Retina (tissue), 1 donor: Measurements from ENCODE around the gene TP53BP2.

Experiments
- DNase-seq: peaks from one replicate; pipeline ENCODE4 v3.0.0-alpha.2; 2016

TP53BP2 gene

DNA sequence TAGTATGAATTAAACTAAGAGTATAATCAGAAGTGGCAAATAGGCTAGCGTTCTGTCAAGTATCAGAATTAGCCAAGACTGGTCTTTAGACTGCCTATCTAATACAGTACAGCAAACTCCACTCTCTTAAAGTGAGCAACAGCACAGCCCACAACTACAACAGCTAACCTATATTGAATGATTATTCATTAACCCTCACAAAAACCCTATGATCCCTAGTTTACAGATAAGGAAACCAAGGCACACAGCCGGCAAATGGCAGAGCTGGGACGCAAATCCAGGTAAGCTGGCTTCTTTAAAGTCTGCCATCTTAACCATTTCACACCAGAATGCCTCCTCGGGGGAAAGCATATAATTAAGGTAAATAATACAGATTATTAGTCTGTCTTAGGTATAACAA lies 52.0 kb downstream of the TP53BP2 start:
- no peak for DNase-seq

- DNase-seq = no peak
Observed at GRCh38 chr1:223792046-223792445, 53.7 kb downstream of the TP53BP2 start.

DNA sequence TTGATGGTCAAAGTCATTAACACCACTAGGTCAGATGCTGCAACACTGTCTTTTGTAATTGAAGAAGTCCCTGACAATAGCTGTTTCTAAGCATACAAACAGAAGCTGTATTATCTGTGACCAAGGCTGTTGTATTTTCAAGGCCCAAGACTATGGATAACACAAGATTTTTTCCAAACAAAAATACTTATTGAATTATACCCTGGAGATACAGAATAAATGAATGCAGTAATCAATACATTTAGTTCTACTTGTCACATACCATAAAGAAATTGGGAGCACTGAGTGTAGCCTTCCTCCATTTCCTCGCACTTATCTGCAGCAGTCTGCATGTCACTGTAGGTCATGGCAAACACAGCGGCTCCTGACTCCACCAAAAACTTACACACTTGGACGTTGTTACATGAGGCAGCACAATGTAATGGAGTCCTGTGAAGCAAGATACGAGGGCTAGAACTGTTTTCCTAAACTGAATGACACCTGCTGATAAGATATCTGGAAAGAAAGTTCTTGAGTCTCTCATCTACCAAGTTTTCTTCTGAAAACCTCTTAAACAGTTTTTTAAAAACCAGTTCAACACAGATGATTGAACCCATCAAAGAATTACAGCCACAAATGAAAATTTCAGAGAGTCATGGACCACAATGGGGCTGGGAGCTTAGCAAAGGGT lies 56.9 kb downstream of the TP53BP2 start:
- DNase-seq = no peak

DNA sequence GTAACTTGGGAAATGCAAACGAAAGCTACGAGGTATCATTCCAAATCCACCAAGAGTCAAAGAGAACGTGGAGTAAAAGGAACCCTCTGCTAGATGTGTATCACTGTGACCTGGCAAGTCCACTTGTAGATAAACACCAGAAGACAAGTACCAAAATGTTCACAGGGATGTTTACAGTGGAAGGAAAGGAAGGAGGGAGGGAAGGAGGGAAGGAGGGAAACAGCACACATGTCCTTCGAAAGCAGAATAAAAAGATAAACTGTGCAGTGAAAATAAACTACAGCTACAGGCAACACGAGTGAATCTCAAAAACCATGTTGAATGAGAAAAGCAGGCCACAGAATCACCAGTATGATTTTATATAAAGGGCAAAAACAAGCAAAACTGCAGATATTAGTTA lies 59.9 kb downstream of the TP53BP2 start:
- no peak for DNase-seq

DNA sequence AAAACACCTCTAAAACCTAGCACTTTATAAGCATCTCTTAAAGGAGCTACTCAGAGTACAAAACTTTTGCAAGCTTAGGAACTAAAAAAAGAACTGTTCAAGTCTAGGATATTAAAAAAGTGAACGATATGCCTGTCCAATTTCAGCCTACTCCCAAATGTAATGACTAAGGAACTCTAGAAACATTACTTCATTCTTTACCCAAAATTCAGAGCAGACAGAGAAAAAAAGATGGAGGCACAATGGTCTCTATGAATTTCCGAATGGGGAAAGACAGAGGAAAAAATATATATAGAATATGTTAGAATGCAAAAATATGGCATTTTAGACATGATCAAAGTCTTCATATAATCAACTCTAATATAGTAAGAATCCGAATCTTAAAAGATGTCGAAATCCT lies 61.2 kb downstream of the TP53BP2 start:
- no peak for DNase-seq

GRCh38 chr1:223783676-223784075 lies 62.1 kb downstream of the TP53BP2 start:
- no peak for DNase-seq

DNA sequence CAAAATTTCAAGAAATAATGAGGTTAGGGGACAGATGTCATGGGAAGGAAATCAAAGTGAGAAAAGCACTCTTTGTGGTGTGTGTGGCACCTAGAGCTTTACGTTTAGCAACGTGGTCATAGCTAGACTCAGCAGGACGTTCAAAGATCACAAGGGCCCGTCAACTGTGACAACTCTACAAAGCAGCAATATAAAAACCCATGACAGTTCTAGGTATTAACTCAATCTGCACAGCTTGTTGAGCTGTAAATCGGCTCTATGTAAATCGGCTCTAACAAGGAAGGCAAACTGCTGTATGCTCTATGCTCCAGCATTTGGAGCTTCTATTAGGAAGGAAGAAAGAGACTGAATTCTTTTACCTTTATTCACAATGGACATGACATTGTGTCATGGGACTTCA lies 64.8 kb downstream of the TP53BP2 start:
- DNase-seq = no peak

DNA sequence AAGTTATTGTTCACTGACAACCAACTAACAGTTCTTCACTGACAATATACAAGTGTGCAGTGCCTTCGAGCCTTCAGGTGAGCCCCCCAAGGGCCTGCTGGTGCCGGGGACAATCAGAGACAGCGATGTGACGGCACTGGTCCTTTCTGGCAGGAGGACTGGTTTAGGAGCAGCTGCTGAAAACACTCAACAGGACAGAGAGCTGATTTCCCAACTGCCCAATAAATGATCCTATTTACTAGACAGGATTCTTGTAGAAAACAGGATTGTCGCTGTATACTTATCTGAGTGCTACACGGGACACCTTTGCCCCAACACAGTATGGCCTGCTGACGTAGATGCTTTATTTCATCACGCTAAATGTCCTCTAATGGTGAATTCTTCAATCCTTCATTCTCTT lies 65.4 kb downstream of the TP53BP2 start:
- DNase-seq = no peak

DNA sequence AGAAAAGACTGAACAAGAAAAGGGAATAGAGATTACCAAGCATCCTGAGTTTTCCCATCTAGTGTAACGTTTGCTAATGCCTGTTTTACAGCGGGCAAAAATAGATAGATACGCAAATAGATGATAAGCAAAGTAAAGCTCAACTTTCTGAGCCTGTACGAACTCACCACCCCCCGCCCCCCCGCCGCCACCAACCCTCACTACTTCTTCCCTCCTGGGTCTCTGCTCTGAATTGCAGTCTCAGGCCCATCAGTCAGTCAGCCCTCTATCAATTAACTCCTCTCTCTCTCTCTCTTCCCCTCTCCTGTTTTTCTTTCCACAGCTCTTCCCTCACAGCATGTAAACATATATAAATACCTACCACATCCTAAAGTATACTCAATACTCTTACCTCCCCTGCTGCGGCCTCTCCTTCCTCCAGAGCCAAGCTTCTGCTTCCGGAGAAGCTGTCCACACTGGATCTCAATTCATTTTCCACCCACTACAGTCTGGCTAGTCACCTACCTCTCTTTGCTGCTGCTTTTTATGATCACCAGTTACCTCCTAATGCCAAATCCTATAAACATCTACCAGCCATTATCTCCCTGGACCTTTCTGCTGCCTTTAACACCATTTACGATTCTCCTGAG lies 68.8 kb downstream of the TP53BP2 start:
- no peak for DNase-seq

GRCh38 chr1:223776075-223776814 lies 69.5 kb downstream of the TP53BP2 start:
- no peak for DNase-seq

DNA sequence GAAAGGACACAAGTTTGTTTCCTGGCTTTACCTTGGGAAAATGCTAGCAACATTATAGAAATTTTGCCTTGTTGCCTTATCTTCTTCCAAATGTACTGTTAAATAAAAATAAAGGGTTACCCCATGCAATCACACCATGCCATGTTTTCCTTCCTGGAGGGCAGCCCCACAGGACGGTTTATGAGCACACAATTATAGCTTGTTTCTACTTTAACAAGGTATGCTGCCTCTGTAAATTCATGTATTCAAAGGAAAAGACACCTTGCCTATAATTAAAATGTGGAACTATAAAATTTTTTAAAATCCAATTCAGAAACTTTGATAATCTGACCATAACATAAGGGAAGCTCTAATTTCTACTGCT lies 70.1 kb downstream of the TP53BP2 start:
- DNase-seq = no peak

DNA sequence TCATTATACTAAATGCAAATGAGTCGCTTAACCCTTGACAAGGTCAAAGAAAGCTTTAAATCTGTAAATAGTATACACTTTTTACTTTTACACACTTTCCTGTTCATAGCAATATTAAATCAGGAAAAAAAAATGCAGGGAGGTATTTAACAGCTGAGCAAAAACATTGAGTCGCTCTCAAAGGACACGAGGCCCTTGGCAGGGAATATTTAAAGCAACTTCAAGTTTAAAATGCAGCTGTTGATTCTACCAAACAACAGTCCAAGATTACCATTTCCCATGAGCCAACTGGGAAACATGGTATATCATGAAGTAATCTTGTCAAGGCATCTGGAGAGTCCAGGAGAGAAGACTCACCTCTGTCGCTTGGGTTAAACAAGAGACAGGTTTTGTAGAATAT lies 70.7 kb downstream of the TP53BP2 start:
- no peak for DNase-seq

- DNase-seq = no peak
Observed at GRCh38 chr1:223774134-223774814, 71.5 kb downstream of the TP53BP2 start.

DNA sequence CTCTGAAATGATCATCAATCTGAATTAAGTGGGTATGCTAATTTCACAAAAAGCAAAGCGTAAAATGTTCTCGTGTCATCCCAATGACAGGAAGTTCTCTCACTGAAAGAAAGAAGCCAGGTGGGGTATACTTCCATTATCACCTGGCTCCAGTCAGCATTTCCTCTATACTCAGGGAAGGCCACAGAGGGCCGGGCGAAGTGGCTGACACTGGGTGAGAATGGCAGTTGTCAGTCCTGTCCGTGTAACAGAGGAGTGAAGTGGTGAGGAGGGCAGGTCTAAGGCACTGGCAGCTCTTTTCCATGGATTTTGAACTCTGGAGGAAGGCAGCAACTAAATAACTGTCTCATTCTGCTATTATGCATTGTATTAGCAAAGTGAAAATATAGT lies 73.0 kb downstream of the TP53BP2 start:
- DNase-seq = no peak

GRCh38 chr1:223771814-223772770 lies 73.7 kb downstream of the TP53BP2 start:
- no peak for DNase-seq

DNA sequence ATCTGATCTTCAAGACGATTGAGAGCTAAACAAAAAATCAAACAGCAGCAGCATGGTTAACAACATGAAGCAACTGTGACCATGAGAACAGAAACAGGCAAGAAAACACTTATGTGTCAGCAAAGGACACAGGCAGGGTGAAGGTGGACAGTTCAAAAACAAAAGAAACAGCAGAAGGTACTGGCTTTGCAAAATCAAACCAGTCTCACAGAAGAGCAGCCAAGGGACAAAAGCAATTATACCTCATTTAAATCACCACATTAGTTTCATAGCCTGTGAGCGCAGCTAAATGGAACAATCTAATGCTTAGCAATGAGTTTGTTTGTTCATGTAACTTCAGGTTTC lies 74.3 kb downstream of the TP53BP2 start:
- DNase-seq = no peak

DNA sequence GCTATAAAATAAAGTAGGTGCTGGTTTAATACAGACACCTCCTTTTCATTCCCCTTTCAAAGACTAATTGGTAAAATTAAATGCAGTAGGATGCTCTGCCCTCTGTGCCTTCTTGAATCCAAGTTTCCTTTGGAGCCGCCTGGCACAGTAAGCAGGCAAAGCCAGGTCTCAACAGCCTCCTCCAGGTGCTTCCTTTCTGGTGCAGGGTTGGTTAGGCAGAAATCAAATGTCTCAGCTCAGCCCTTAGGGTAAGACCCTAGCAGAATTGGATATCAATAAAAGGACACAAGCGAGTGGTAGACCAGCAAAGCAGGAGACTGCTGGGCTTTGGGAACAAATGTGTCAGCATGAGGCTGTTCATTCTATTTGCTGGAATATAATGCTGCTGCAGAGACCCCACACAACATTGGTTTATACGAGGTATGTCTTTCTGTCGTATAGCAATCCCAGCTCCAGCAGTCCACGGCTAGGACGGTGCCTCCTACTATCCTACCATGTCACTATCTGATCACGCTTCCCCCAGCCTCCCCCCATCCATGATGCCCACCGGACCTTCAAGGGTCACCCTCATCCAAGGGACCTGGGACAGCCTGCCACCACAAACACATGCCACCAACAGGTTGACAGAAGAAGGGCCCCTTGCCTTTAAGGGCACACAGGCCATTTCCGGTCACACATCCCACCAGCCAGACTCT lies 75.0 kb downstream of the TP53BP2 start:
- no peak for DNase-seq

- no peak for DNase-seq
Observed at GRCh38 chr1:223765719-223766340, 79.9 kb downstream of the TP53BP2 start.

GRCh38 chr1:223765036-223765718 lies 80.6 kb downstream of the TP53BP2 start:
- peak; percentile 52 for DNase-seq

DNA sequence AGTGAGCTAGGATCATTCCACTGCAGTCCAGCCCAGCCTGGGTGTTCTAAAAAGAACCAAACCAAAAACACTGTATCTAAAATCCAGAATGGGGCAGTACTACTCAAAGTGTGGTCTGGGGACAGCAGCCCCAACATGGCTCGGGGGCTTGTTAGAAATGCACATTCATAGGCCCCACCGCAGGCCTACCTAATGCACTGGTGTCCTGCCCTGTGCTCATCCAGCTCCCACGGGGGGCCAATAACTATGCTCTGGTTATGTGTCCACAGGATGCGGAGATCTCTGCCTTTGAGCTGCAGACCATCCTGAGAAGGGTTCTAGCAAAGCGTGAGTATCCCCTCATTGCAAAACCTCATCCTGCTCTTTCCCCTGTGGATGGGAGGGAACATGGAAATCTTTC lies 81.9 kb downstream of the TP53BP2 start:
- no peak for DNase-seq

DNA sequence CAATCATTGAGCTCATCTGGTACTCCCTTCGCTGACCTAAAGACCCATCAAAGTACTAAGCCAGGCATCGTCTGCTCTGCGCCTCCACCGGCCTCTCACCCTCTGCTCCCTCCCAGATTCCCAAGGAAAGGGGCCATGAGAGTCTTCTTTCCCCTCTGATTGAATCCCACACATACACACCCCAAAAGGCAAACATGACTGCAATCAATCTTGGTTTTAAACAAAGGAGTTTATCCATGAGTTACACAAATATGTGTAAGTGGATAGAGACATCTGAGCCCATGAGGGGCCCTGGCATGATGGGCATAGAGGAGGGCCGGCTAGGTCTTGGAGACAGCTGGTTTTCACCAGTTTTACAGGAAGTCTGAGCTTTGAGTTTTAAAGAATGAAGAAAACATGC lies 82.5 kb downstream of the TP53BP2 start:
- no peak for DNase-seq
